Measurements from ENCODE around the gene AMER3.

GRCh38 chr2:130797493-130798435, 42.4 kb downstream of the AMER3 start:
- TF ChIP-seq CTCF (IDR thresholded peaks at IDR 0.05 in 8 of 11, conservative IDR thresholded peaks at IDR 0.05 in 3 of 11) (peak; percentile 78 to 93 (median 85)), POLR2AphosphoS5 (IDR thresholded peaks at IDR 0.05) (peak; percentile 75 to 86 (median 79))
